ENCODE results near the gene ZNF385A. TPM values are rescaled to one million over a fixed set of nuclear protein-coding genes. Genes with fewer than 3 reads are reported as not detected.

ZNF385A gene
- total RNA-seq, 2 experiments from 2014 or later = 3.8 to 4.7 TPM

DNA sequence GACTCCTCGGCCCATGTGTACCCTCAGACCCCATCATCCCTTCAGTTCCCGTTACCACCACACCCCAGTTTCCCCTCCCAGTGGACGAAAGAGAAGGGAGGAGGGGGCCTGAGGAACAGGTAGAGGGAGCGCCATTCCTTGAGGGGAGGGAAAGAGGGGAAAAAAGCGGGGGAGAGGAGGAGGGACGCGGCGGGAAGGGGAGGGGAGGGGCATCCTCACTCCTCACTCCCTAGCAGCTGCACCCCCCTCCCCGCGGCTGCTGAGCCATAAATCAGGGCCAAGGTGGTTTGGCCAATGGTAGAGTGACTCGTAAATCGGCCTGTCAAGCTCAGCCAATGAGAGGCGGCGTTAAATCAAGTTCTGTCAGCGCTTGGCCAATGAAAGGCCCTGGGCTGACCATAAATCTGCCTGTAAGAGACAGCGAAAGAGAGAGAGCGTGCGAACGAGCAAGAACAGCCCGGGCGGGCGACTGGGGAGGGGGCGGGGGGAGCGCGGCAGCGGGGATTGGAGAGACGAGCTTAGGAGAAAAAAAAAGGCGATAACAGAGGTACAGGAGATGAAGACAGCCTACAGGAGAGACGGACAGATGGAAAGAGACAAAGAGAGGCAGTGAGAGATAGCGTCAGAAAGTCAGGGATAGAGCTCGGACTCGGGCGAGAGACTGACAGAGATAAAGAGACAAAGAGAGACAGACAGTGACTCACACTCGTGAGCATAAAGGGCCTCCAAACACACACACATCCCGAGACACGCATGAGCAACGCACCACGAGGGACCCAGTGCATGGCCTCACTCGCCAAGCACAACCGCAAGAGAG is 25.4 kb downstream of the ZNF385A start:
- Mint-ChIP-seq H3K36me3 (ENCODE audit: low read depth) (no peaks in the 10 kb centered on the region), H3K4me1 (ENCODE audit: low read depth) (peaks cover 11% of the 10 kb centered on the region), H3K27ac (no peak overlapping the region), H3K4me3 (no peak overlapping the region), H3K27me3 (no peaks in the 10 kb centered on the region), H3K9me3 (no peaks in the 10 kb centered on the region)
- Histone ChIP-seq H3K4me1 (ENCODE audit: insufficient read depth, low read length) (peaks cover 47% of the 10 kb centered on the region), H3K27me3 (ENCODE audit: control insufficient read depth in 1 of 2, insufficient read depth in 2 of 2, low read length in 2 of 2) (no peaks in the 10 kb centered on the region), H3K4me3 (ENCODE audit: low read length) (peak overlapping the region; percentile 78), H3K27ac (ENCODE audit: low read depth in 1 of 2, low read length in 2 of 2) (peak overlapping the region; percentile 85 to 93), H3K36me3 (ENCODE audit: insufficient read depth, low read length) (no peaks in the 10 kb centered on the region), H3K9me3 (ENCODE audit: control insufficient read depth in 1 of 2, insufficient read depth in 1 of 2, low read length in 2 of 2) (no peaks in the 10 kb centered on the region)
- peak; percentile 90 for ATAC-seq (ENCODE audit: poor library complexity)
- TF ChIP-seq, protein P1, sequence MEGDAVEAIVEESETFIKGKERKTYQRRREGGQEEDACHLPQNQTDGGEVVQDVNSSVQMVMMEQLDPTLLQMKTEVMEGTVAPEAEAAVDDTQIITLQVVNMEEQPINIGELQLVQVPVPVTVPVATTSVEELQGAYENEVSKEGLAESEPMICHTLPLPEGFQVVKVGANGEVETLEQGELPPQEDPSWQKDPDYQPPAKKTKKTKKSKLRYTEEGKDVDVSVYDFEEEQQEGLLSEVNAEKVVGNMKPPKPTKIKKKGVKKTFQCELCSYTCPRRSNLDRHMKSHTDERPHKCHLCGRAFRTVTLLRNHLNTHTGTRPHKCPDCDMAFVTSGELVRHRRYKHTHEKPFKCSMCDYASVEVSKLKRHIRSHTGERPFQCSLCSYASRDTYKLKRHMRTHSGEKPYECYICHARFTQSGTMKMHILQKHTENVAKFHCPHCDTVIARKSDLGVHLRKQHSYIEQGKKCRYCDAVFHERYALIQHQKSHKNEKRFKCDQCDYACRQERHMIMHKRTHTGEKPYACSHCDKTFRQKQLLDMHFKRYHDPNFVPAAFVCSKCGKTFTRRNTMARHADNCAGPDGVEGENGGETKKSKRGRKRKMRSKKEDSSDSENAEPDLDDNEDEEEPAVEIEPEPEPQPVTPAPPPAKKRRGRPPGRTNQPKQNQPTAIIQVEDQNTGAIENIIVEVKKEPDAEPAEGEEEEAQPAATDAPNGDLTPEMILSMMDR (IDR thresholded peaks at IDR 0.05) = no peak
- peak; percentile 83 to 99 (median 88) for DNase-seq
- CTCF ChIA-PET = interaction anchor here (1.2 to 3.3 kb wide), 9 partner anchors 9 to 145 kb away, joined by 3 to 23 read pairs (median 6); partner anchors contain the start of genes COPZ1 and HNRNPA1
- intact Hi-C loops (cut with DNase I, micrococcal nuclease) = loop anchor here (1.0 to 2.0 kb wide), 3 partner anchors 22 to 78 kb away; partner anchors contain the start of genes CBX5 (in 1 of the 2), COPZ1 (in 1 of the 2) and HNRNPA1 (in 1 of the 2)
- POLR2A ChIA-PET = interaction anchor here (0.6 to 3.4 kb wide), 30 partner anchors 9 to 632 kb away, joined by 3 to 82 read pairs (median 4); partner anchors contain the start of genes CBX5, COPZ1 and HNRNPA1

GRCh38 chr12:54358191-54358944 is 26.2 kb downstream of the ZNF385A start:
- intact Hi-C loops (cut with DNase I, micrococcal nuclease) = loop anchor here in 1 of 2 experiments (2.0 kb wide), 2 partner anchors 22 to 78 kb away; partner anchors contain the start of genes CBX5 and HNRNPA1
- H3K9me3 Mint-ChIP-seq = no peaks in the 10 kb centered on the region
- ATAC-seq (ENCODE audit: poor library complexity) (no peak), DNase-seq (peak in 10 of 14 experiments; percentile 15 to 79 (median 33))
- H3K4me1 ChIP-seq (ENCODE audit: insufficient read depth, low read length) = peaks cover 39% of the 10 kb centered on the region
- no peaks in the 10 kb centered on the region for H3K27me3 ChIP-seq (ENCODE audit: control insufficient read depth in 1 of 2, insufficient read depth in 2 of 2, low read length in 2 of 2)
- no peak overlapping the region for H3K27ac Mint-ChIP-seq
- ChIA-PET CTCF (interaction anchor here (0.6 to 3.3 kb wide), 10 partner anchors 10 to 144 kb away, joined by 3 to 23 read pairs (median 6); partner anchors contain the start of genes COPZ1 and HNRNPA1), POLR2A (interaction anchor here (0.6 to 3.4 kb wide), 24 partner anchors 10 to 632 kb away, joined by 3 to 82 read pairs (median 4); partner anchors contain the start of genes CBX5, COPZ1 and HNRNPA1)
- no peaks in the 10 kb centered on the region for H3K36me3 Mint-ChIP-seq (ENCODE audit: low read depth)
- peak overlapping the region; percentile 85 to 93 for H3K27ac ChIP-seq (ENCODE audit: low read depth in 1 of 2, low read length in 2 of 2)
- H3K9me3 ChIP-seq (ENCODE audit: control insufficient read depth in 1 of 2, insufficient read depth in 1 of 2, low read length in 2 of 2) = no peaks in the 10 kb centered on the region
- H3K4me3 ChIP-seq (ENCODE audit: low read length) = peak overlapping the region; percentile 78
- H3K4me3 Mint-ChIP-seq = no peak overlapping the region
- H3K4me1 Mint-ChIP-seq (ENCODE audit: low read depth) = peaks cover 7% of the 10 kb centered on the region
- TF ChIP-seq, protein P1 (IDR thresholded peaks at IDR 0.05) = no peak
- no peaks in the 10 kb centered on the region for H3K36me3 ChIP-seq (ENCODE audit: insufficient read depth, low read length)
- no peaks in the 10 kb centered on the region for H3K27me3 Mint-ChIP-seq

Data from CD4-positive, alpha-beta T cell (primary cell).